Coronary artery (tissue), 2 donors: ENCODE measurements around the gene COL11A2.

Experiments used
- DNase-seq: peaks from one replicate; pipeline ENCODE4 v3.0.0-alpha.2; 2017; ENCODE audit warnings: low spot score
- H3K27ac ChIP-seq, 2 donors: fragments of 200-600 bp; sonication (generic); one replicate each; pipeline ENCODE4 v1.5.1; 2016 to 2019
- H3K4me3 ChIP-seq: fragments of 200-600 bp; sonication (generic); 2 replicates; pipeline ENCODE4 v1.5.1; 2016; ENCODE audit warnings: mild to moderate bottlenecking, moderate library complexity
- TF ChIP-seq, protein P1 (sequence below): fragments of 200-600 bp; sonication (generic); IDR thresholded peaks from one replicate; pipeline ENCODE4 v1.5.1; 2019; ENCODE audit warnings: antibody characterized with exemption

Gene COL11A2

GRCh38 chr6:33170176-33171015 is 21.9 kb downstream of the COL11A2 start:
- peak; percentile 60 for DNase-seq
- Histone ChIP-seq H3K4me3 (no peak overlapping the region), H3K27ac (no peak overlapping the region)
- TF ChIP-seq, protein P1, sequence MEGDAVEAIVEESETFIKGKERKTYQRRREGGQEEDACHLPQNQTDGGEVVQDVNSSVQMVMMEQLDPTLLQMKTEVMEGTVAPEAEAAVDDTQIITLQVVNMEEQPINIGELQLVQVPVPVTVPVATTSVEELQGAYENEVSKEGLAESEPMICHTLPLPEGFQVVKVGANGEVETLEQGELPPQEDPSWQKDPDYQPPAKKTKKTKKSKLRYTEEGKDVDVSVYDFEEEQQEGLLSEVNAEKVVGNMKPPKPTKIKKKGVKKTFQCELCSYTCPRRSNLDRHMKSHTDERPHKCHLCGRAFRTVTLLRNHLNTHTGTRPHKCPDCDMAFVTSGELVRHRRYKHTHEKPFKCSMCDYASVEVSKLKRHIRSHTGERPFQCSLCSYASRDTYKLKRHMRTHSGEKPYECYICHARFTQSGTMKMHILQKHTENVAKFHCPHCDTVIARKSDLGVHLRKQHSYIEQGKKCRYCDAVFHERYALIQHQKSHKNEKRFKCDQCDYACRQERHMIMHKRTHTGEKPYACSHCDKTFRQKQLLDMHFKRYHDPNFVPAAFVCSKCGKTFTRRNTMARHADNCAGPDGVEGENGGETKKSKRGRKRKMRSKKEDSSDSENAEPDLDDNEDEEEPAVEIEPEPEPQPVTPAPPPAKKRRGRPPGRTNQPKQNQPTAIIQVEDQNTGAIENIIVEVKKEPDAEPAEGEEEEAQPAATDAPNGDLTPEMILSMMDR, result no peak

- TF ChIP-seq, protein P1, result no peak
- H3K4me3 ChIP-seq, result no peak overlapping the region
- peak; percentile 63 for DNase-seq
- no peak overlapping the region for H3K27ac ChIP-seq
Measured at GRCh38 chr6:33169291-33170175, 22.7 kb downstream of the COL11A2 start.

DNA sequence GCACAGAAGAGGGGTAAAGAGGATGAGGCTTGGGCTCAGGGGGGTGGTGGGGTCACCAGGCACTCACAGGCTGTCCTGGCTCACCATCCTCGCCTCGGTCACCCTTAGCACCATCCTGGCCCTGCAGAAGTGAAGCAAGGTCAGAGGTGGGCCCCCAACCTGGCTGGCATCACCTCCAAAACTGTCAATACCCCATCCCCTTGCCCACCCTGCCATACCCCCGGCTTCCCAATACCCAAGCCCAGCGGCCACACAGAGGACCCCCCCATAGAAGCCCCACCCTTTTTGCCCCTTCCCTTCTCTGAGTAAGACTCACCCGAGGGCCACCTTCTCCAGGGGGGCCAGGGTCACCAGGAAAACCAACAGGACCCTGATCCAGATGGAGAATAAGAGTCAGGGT is 23.6 kb downstream of the COL11A2 start:
- TF ChIP-seq, protein P1, result no peak
- Histone ChIP-seq H3K27ac (no peak overlapping the region), H3K4me3 (no peak overlapping the region)
- DNase-seq, result no peak

- Histone ChIP-seq H3K4me3 (no peak overlapping the region), H3K27ac (no peak overlapping the region)
- DNase-seq, result peak; percentile 66
- TF ChIP-seq, protein P1, result no peak
Measured at GRCh38 chr6:33168284-33168601, 24.0 kb downstream of the COL11A2 start.

DNA sequence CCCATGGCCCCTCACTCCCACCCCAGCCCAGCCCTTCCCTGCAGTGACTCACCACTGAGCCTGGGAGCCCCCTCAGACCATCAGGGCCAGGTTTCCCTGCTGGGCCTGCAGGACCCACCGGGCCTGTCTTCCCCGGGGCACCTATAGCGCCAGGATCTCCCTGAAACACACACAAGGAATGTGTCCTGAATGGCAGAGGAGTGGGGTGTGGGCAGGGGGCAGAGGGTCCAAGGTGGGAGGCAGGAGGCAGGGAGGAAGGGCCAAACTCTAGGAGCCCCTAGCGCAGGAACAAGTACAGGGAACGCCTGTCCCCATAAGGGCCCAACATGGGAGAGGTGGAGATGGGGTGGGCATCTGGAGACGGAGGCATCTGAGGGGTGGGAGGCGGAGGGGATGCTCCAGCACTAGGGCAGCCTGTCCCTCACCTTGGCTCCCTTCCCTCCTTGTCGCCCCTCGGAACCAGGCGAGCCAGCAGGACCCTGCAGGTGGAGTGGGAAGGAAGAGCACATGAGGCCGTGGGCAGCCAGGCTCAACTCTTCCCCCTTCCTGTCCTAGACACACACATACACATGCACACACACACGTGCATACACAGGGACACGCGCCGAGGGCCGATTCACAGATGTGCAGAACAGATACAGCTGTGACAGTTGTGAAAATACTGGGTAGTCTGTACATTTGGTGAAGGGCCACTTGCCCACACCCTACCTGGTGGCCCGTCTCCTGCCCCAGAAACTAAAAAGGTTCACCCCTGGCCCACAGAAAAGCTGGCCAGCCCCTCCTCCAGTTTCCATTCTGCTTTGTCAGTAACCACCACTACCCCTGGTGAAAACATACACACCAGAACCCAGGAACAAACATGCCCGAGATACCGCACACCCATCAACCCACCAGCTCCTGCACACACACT is 24.6 kb downstream of the COL11A2 start:
- TF ChIP-seq, protein P1, result no peak
- no peak overlapping the region for H3K27ac ChIP-seq
- no peak overlapping the region for H3K4me3 ChIP-seq
- DNase-seq, result peak; percentile 60

GRCh38 chr6:33166811-33167210 is 25.5 kb downstream of the COL11A2 start:
- H3K4me3 ChIP-seq, result no peak overlapping the region
- H3K27ac ChIP-seq, result no peak overlapping the region
- TF ChIP-seq, protein P1, result no peak
- DNase-seq, result no peak
